Gastrocnemius medialis (tissue), 4 donors: ENCODE results near the gene MEGF11. TPM values are rescaled to one million over a fixed set of nuclear protein-coding genes. Genes with fewer than 3 reads are reported as not detected.

Experiments
- ATAC-seq, 2 donors: fragments of 150-250 bp; one replicate each; pipeline ENCODE4 v1.9.1; 2016
- DNase-seq, 2 donors: peaks; one replicate each; pipeline ENCODE4 v3.0.0-alpha.2; 2019
- H3K27ac ChIP-seq, 4 donors: fragments of 200-600 bp; sonication (generic); 1 replicate in 1 of 4; 2 replicates in 3 of 4; pipeline ENCODE4 v1.5.1; 2016 to 2018; ENCODE audit warnings: mild to moderate bottlenecking in 2 of 4, moderate library complexity in 1 of 4
- H3K27me3 ChIP-seq, 3 donors: fragments of 200-600 bp; sonication (generic) in 2 of 3; 1 replicate in 1 of 3; 2 replicates in 2 of 3; pipeline versions ENCODE4 v1.5.1 to v1.6.0; 2016 to 2019; ENCODE audit warnings: mild to moderate bottlenecking in 1 of 3, moderate library complexity in 1 of 3
- H3K36me3 ChIP-seq, 2 donors: fragments of 200-600 bp; sonication (generic) in 1 of 2; one replicate each; pipeline ENCODE4 v1.5.1; 2017 to 2018
- H3K4me1 ChIP-seq, 2 donors: fragments of 200-600 bp; sonication (generic) in 1 of 2; one replicate each; pipeline ENCODE4 v1.5.1; 2016 to 2017; ENCODE audit warnings: mild to moderate bottlenecking in 2 of 2
- H3K4me3 ChIP-seq, 4 donors: fragments of 200-600 bp; sonication (generic) in 3 of 4; 1 replicate in 1 of 4; 2 replicates in 3 of 4; pipeline ENCODE4 v1.5.1; 2016 to 2019; ENCODE audit warnings: mild to moderate bottlenecking in 2 of 4
- H3K9me3 ChIP-seq, 3 donors: fragments of 200-600 bp; sonication (generic) in 2 of 3; 1 replicate in 1 of 3; 2 replicates in 2 of 3; pipeline ENCODE4 v1.5.1; 2016 to 2019
- CTCF ChIP-seq, 5 experiments: fragments of 450-650 bp in 3 of 5; fragments of 200-600 bp in 2 of 5; sonication (generic) in 2 of 5; IDR thresholded peaks in 4 of 5; conservative IDR thresholded peaks in 1 of 5; 1 replicate in 4 of 5; 2 replicates in 1 of 5; pipeline ENCODE4 v1.5.1; 2016 to 2019; ENCODE audit warnings: antibody characterized with exemption in 5 of 5, mild to moderate bottlenecking in 3 of 5, moderate library complexity in 3 of 5
- POLR2A ChIP-seq, 2 donors: fragments of 450-650 bp; IDR thresholded peaks; one replicate each; pipeline ENCODE4 v1.6.1; 2017; ENCODE audit warnings: antibody characterized with exemption in 2 of 2, mild to moderate bottlenecking in 2 of 2, moderate library complexity in 2 of 2
- in situ Hi-C, 4 donors: fragments of 200-750 bp; cut with MboI; loops; one replicate each; pipeline versions ENCODE4 v1.15.0 to v1.8.0; 2017; ENCODE audit warnings: low sequenced_read_pairs in 4 of 4
- intact Hi-C: fragments of 100-400 bp; cut with DNase I; formaldehyde crosslinking; loops from one replicate; pipeline ENCODE4 v1.15.1; 2023; ENCODE audit warnings: low total_unique reads
- total RNA-seq, 4 donors: library from RNA; depleted of rRNA; stranded (reverse); fragments of >200 nt; gene quantifications; one replicate each; pipeline versions ENCODE4 v1.1.0 to v1.2.3, GENCODE V29; 2016

The MEGF11 gene
- total RNA-seq, 4 donors from 2014 or later = not detected

GRCh38 chr15:66291816-66292570, 38.4 kb upstream of the MEGF11 start:
- Histone ChIP-seq H3K4me1 (peaks cover 26 to 31% of the 10 kb centered on the region in 2 donors), H3K27ac (peak overlapping the region in 2 of 4 donors; percentile 78 to 88), H3K27me3 (no peaks in the 10 kb centered on the region), H3K9me3 (no peaks in the 10 kb centered on the region), H3K4me3 (peak overlapping the region in 1 of 4 donors; percentile 69), H3K36me3 (no peaks in the 10 kb centered on the region)
- ATAC-seq (no peak), DNase-seq (no peak)
- intact Hi-C loops = loop anchor here (5.0 kb wide), 1 partner anchor 205 kb away; the partner anchor contains the start of gene SNAPC5
- no peak for TF ChIP-seq CTCF (IDR thresholded peaks at IDR 0.05 in 4 of 5, conservative IDR thresholded peaks at IDR 0.05 in 1 of 5)
- no peak for TF ChIP-seq POLR2A (IDR thresholded peaks at IDR 0.05)
- in situ Hi-C loops = loop anchor here in 3 of 4 donors (25.0 kb wide), 1 partner anchor 655 kb away; no protein-coding TSS in a partner anchor

GRCh38 chr15:66290518-66290917, 37.0 kb upstream of the MEGF11 start:
- Histone ChIP-seq H3K4me3 (no peak overlapping the region), H3K36me3 (no peaks in the 10 kb centered on the region), H3K4me1 (peaks cover 26 to 27% of the 10 kb centered on the region in 2 donors), H3K9me3 (no peaks in the 10 kb centered on the region), H3K27ac (no peak overlapping the region), H3K27me3 (no peaks in the 10 kb centered on the region)
- ATAC-seq (no peak), DNase-seq (no peak)
- intact Hi-C loops (loop anchor here (5.0 kb wide), 1 partner anchor 207 kb away; the partner anchor contains the start of gene SNAPC5), in situ Hi-C loops (loop anchor here in 3 of 4 donors (25.0 kb wide), 1 partner anchor 653 kb away; no protein-coding TSS in a partner anchor)
- no peak for TF ChIP-seq CTCF (IDR thresholded peaks at IDR 0.05 in 4 of 5, conservative IDR thresholded peaks at IDR 0.05 in 1 of 5)
- no peak for TF ChIP-seq POLR2A (IDR thresholded peaks at IDR 0.05)

GRCh38 chr15:66290007-66290406, 36.5 kb upstream of the MEGF11 start:
- TF ChIP-seq CTCF (IDR thresholded peaks at IDR 0.05 in 4 of 5, conservative IDR thresholded peaks at IDR 0.05 in 1 of 5) = no peak
- no peak for TF ChIP-seq POLR2A (IDR thresholded peaks at IDR 0.05)
- ATAC-seq = no peak
- Histone ChIP-seq H3K27me3 (no peaks in the 10 kb centered on the region), H3K4me3 (no peak overlapping the region), H3K4me1 (peaks cover 22 to 23% of the 10 kb centered on the region in 2 donors), H3K9me3 (no peaks in the 10 kb centered on the region), H3K36me3 (no peaks in the 10 kb centered on the region), H3K27ac (no peak overlapping the region)
- no peak for DNase-seq
- intact Hi-C loops = loop anchor here (5.0 kb wide), 1 partner anchor 207 kb away; the partner anchor contains the start of gene SNAPC5
- in situ Hi-C loops = loop anchor here in 3 of 4 donors (25.0 kb wide), 1 partner anchor 653 kb away; no protein-coding TSS in a partner anchor

- Histone ChIP-seq H3K27ac (no peak overlapping the region), H3K27me3 (no peaks in the 10 kb centered on the region), H3K4me3 (no peak overlapping the region), H3K36me3 (no peaks in the 10 kb centered on the region), H3K9me3 (no peaks in the 10 kb centered on the region), H3K4me1 (peaks cover 11 to 13% of the 10 kb centered on the region in 2 donors)
- no peak for ATAC-seq
- DNase-seq = no peak
- intact Hi-C loops (loop anchor here (2.0 kb wide), 1 partner anchor 36 kb away; the partner anchor contains the start of gene MEGF11), in situ Hi-C loops (loop anchor here in 3 of 4 donors (25.0 kb wide), 1 partner anchor 651 kb away; no protein-coding TSS in a partner anchor)
- TF ChIP-seq POLR2A (IDR thresholded peaks at IDR 0.05) (no peak), CTCF (IDR thresholded peaks at IDR 0.05 in 4 of 5, conservative IDR thresholded peaks at IDR 0.05 in 1 of 5) (no peak)
Observed at GRCh38 chr15:66288551-66289185, 35.1 kb upstream of the MEGF11 start.
